ENCODE results near the gene PCTP.

DNA sequence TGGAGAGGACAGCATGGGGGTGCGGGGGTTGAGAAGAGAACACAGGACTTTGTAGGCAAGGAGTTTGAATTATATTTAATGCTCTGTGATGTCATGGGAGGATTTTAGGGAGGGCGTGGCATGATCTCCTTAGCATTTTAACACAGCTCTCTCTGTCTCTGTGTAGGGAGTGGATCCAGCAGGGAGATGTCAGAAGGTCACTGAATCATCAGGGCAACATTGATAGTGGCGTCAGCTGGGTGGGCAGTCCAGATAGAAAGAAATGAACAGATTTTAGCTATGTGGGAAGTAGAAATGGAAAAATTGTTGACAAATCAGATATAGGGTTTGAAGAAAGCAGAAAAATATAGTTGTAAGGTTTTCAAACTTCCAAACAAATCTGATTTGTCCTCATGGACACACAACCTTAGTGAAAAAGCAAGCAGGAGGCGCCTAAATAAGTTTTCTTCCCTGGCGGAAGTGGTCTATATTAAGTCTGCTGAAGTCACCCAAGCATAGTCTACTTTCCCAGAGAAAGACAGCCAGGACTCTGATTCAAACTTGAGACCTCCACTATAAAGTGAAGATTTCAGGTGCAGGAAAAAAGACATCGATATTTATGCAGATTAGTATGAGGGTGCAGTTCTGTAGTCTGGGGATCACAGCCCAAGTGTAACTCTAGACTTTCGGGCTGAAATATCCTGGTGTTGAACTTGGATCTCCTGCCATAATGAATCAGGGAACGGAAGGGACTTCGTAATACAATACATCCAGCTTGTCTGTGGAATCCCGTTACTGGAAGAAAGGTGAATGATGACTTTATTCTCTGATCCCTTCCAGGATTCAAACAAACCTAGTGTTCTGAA is 10.1 kb upstream of the PCTP start:
- no peak for TF ChIP-seq EZH2phosphoT487 (IDR thresholded peaks at IDR 0.05; ENCODE audit: low read depth)
- TF ChIP-seq, protein P1, sequence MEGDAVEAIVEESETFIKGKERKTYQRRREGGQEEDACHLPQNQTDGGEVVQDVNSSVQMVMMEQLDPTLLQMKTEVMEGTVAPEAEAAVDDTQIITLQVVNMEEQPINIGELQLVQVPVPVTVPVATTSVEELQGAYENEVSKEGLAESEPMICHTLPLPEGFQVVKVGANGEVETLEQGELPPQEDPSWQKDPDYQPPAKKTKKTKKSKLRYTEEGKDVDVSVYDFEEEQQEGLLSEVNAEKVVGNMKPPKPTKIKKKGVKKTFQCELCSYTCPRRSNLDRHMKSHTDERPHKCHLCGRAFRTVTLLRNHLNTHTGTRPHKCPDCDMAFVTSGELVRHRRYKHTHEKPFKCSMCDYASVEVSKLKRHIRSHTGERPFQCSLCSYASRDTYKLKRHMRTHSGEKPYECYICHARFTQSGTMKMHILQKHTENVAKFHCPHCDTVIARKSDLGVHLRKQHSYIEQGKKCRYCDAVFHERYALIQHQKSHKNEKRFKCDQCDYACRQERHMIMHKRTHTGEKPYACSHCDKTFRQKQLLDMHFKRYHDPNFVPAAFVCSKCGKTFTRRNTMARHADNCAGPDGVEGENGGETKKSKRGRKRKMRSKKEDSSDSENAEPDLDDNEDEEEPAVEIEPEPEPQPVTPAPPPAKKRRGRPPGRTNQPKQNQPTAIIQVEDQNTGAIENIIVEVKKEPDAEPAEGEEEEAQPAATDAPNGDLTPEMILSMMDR (IDR thresholded peaks at IDR 0.05; ENCODE audit: low read depth, low read length): no peak

Measured in OCI-LY3 (cell line).